Measurements from ENCODE around the gene EOLA1. TPM values are rescaled to one million over a fixed set of nuclear protein-coding genes. Genes with fewer than 3 reads are reported as not detected.

The EOLA1 gene
- total RNA-seq, 1 experiment from 2014 or later, result 9.0 TPM

- H3K9me3 ChIP-seq (ENCODE audit: control insufficient read depth in 1 of 2, insufficient read depth in 1 of 2, low read depth in 1 of 2, low read length in 2 of 2), result no peaks in the 10 kb centered on the region
- no peak overlapping the region for H3K4me2 ChIP-seq (ENCODE audit: low read length)
- TF ChIP-seq CEBPB (IDR thresholded peaks at IDR 0.05; ENCODE audit: low read depth), result no peak
- no peak for TF ChIP-seq FOSL1 (IDR thresholded peaks at IDR 0.05; ENCODE audit: low read depth)
- TF ChIP-seq EGR1 (IDR thresholded peaks at IDR 0.05; ENCODE audit: low read depth), result no peak
- TF ChIP-seq ZFX (IDR thresholded peaks at IDR 0.05), result no peak
- no peak for TF ChIP-seq JUND (IDR thresholded peaks at IDR 0.05)
- no peak for TF ChIP-seq POLR2AphosphoS5 (IDR thresholded peaks at IDR 0.05; ENCODE audit: low read depth, low read length)
- no peak for TF ChIP-seq CTCF (IDR thresholded peaks at IDR 0.05 in 2 of 3, conservative IDR thresholded peaks at IDR 0.05 in 1 of 3; ENCODE audit: borderline replicate concordance in 1 of 3, insufficient read depth in 1 of 3, low read depth in 2 of 3, low read length in 2 of 3)
- TF ChIP-seq REST (IDR thresholded peaks at IDR 0.05; ENCODE audit: low read depth), result no peak
- TF ChIP-seq CBX3 (IDR thresholded peaks at IDR 0.05; ENCODE audit: low read depth), result no peak
- no peak for TF ChIP-seq ZBTB33 (IDR thresholded peaks at IDR 0.05; ENCODE audit: extremely low read depth, insufficient replicate concordance, low read length)
- TF ChIP-seq MAX (IDR thresholded peaks at IDR 0.05), result no peak
- ChIA-PET POLR2A (no interaction called here), RAD21 (ENCODE audit: low non-redundant PET in 1 of 2, low total read pairs in 2 of 2, uncharacterized antibody in 2 of 2, unreplicated experiment in 2 of 2) (no interaction called here), CTCF (no interaction called here)
- no peaks in the 10 kb centered on the region for H3K9me2 ChIP-seq (ENCODE audit: insufficient read depth)
- DNase-seq (ENCODE audit: low read depth, low spot score) (no peak), ATAC-seq (no peak)
- H3K9ac ChIP-seq (ENCODE audit: low read length), result no peak overlapping the region
- H3K79me2 ChIP-seq (ENCODE audit: insufficient read depth, low read length), result no peaks in the 10 kb centered on the region
- no peaks in the 10 kb centered on the region for H3K36me3 ChIP-seq (ENCODE audit: control insufficient read depth in 1 of 2, insufficient read depth in 2 of 2, low read length in 2 of 2)
- no peak overlapping the region for H2AFZ ChIP-seq (ENCODE audit: low read depth, low read length, poor library complexity, severe bottlenecking)
- no peaks in the 10 kb centered on the region for H3K4me1 ChIP-seq (ENCODE audit: control insufficient read depth in 1 of 2, insufficient read depth in 2 of 2, low read length in 2 of 2)
- H3K27ac ChIP-seq (ENCODE audit: low read depth, low read length), result no peak overlapping the region
- H3K4me3 ChIP-seq (replicated peaks in 1 of 2; ENCODE audit: low read depth in 1 of 2, low read length in 2 of 2), result no peak overlapping the region
- H3K27me3 ChIP-seq (ENCODE audit: insufficient read depth, low read length), result no peaks in the 10 kb centered on the region
- intact Hi-C loops (cut with micrococcal nuclease), result no loop called here
- BruUV-seq (replicated peaks), result no TSS peak
- no peaks in the 10 kb centered on the region for H4K20me1 ChIP-seq (ENCODE audit: insufficient read depth)
Observed at GRCh38 chrX:149563359-149563758, 22.5 kb downstream of the EOLA1 start.
